Osteocyte (in vitro differentiated cells): ENCODE data around the gene CASP14. TPM values are rescaled to one million over a fixed set of nuclear protein-coding genes. Genes with fewer than 3 reads are reported as not detected.
A peak's percentile ranks its signal among the peaks of the same experiment; 100 is the strongest.

Experiments used
- DNase-seq: peaks from one replicate; pipeline ENCODE4 v3.0.0; 2021; ENCODE audit warnings: mixed read lengths; ENCODE audit not compliant: unreplicated experiment; ENCODE audit errors: extremely low spot score
- H3K27ac Mint-ChIP-seq: one replicate; pipeline ENCODE4 v1.8.0; 2021; ENCODE audit warnings: mild to moderate bottlenecking, mixed read lengths; ENCODE audit not compliant: unreplicated experiment
- H3K27me3 Mint-ChIP-seq: one replicate; pipeline ENCODE4 v1.8.0; 2021; ENCODE audit warnings: mixed read lengths; ENCODE audit not compliant: unreplicated experiment
- H3K36me3 Mint-ChIP-seq: one replicate; pipeline ENCODE4 v1.8.0; 2021; ENCODE audit warnings: mixed read lengths; ENCODE audit not compliant: unreplicated experiment
- H3K4me1 Mint-ChIP-seq: one replicate; pipeline ENCODE4 v1.8.0; 2021; ENCODE audit warnings: mixed read lengths; ENCODE audit not compliant: unreplicated experiment
- H3K4me3 Mint-ChIP-seq: one replicate; pipeline ENCODE4 v1.8.0; 2021; ENCODE audit warnings: mild to moderate bottlenecking, moderate library complexity, mixed read lengths; ENCODE audit not compliant: unreplicated experiment
- H3K9me3 Mint-ChIP-seq: one replicate; pipeline ENCODE4 v1.8.0; 2021; ENCODE audit warnings: mixed read lengths; ENCODE audit not compliant: unreplicated experiment
- total RNA-seq: library from RNA; stranded (reverse); gene quantifications from 2 replicates; pipeline ENCODE4 v1.2.1, GENCODE V29; 2021
- TF ChIP-seq, protein P1 (sequence below): fragments of 200-600 bp; sonication (generic); IDR thresholded peaks from 2 replicates; pipeline ENCODE4 v1.5.0; 2021; ENCODE audit warnings: antibody characterized with exemption, mild to moderate bottlenecking, moderate library complexity

The CASP14 gene
- total RNA-seq, 1 donor from 2014 or later: not detected

DNA sequence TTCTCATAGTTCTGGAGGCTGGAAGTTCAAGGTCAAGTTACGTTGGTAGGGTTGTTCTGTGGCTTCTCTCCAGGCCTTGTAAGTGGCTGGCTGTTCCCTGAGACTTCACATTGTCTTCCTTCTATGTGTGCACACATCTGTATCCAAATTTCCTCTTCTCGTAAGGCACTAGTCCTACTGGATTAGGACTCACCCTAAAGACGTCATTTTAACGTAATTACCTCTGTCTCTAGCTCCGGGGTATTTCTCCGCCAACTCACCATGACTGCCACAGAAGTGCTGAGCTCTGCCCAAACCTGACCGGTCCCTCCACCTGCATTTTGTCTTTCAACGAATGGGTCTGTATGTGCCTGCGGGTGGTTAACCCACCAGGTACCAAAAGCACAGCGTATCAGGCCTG, 49.2 kb downstream of the CASP14 start:
- TF ChIP-seq, protein P1, sequence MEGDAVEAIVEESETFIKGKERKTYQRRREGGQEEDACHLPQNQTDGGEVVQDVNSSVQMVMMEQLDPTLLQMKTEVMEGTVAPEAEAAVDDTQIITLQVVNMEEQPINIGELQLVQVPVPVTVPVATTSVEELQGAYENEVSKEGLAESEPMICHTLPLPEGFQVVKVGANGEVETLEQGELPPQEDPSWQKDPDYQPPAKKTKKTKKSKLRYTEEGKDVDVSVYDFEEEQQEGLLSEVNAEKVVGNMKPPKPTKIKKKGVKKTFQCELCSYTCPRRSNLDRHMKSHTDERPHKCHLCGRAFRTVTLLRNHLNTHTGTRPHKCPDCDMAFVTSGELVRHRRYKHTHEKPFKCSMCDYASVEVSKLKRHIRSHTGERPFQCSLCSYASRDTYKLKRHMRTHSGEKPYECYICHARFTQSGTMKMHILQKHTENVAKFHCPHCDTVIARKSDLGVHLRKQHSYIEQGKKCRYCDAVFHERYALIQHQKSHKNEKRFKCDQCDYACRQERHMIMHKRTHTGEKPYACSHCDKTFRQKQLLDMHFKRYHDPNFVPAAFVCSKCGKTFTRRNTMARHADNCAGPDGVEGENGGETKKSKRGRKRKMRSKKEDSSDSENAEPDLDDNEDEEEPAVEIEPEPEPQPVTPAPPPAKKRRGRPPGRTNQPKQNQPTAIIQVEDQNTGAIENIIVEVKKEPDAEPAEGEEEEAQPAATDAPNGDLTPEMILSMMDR: no peak
- Mint-ChIP-seq H3K27me3 (no peaks in the 10 kb centered on the region), H3K36me3 (no peaks in the 10 kb centered on the region), H3K27ac (no peak overlapping the region), H3K4me1 (peaks cover 2% of the 10 kb centered on the region), H3K9me3 (peaks cover 2% of the 10 kb centered on the region), H3K4me3 (no peak overlapping the region)
- DNase-seq: no peak

DNA sequence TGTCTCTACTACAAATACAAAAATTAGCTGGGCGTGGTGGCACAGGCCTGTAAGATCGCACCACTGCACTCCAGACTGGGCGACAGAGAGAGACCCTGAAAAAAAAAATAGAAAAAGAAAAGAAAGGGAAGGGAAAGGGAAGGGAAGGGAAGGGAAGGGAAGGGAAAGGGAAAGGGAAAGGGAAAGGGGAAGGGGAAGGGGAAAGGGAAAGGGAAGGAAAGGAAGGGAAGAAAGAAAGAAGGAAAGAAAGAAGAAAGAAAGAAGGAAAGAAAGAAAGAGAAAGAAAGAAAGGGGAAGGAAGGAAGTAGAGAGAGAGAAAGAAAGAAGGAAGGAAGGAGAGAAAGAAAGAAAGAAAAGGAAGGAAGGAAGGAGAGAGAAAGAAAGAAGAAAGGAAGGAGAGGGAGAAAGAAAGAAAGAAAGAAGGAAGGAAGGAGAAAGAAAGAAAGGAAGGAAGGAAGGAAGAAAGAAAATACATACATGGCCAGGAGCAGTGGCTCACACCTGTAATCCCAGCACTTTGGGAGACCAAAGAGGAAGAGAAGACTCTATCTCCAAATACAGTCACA, 49.8 kb downstream of the CASP14 start:
- no peaks in the 10 kb centered on the region for H3K36me3 Mint-ChIP-seq
- H3K27ac Mint-ChIP-seq: no peak overlapping the region
- peaks cover 2% of the 10 kb centered on the region for H3K4me1 Mint-ChIP-seq
- H3K9me3 Mint-ChIP-seq: peaks cover 5% of the 10 kb centered on the region
- TF ChIP-seq, protein P1: no peak
- no peak for DNase-seq
- no peak overlapping the region for H3K4me3 Mint-ChIP-seq
- H3K27me3 Mint-ChIP-seq: no peaks in the 10 kb centered on the region

DNA sequence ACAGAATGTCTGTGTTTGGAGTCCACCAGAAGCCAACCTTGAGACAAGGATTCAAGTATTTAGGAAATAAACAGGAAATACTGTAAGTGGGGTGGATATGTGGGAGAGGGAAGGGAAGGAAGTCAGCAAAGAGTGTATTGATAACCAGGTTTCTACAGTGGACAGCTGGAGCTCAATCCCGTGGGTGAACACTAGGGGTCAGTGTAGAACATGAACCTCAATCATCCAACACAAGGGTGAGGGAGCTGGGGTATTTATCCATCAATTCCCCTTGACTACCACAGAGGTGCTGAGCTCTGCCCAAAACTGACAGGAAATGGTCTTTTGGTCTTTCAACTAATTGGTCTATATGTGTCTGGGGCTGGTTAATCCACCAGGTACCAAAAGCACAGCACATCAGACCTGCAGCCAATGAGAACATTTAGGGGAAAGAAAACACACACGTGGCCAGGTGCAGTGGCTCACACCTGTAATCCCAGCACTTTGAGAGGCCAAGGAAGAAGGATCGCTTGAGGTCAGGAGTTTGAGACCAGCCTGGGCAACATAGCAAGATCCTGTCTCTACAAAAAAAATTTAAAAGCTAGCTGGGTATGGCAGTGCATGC, 52.3 kb downstream of the CASP14 start:
- H3K27ac Mint-ChIP-seq: no peak overlapping the region
- H3K36me3 Mint-ChIP-seq: no peaks in the 10 kb centered on the region
- H3K4me1 Mint-ChIP-seq: peaks cover 4% of the 10 kb centered on the region
- DNase-seq: no peak
- H3K9me3 Mint-ChIP-seq: peaks cover 10% of the 10 kb centered on the region
- H3K27me3 Mint-ChIP-seq: no peaks in the 10 kb centered on the region
- TF ChIP-seq, protein P1: peak; percentile 65
- H3K4me3 Mint-ChIP-seq: no peak overlapping the region

DNA sequence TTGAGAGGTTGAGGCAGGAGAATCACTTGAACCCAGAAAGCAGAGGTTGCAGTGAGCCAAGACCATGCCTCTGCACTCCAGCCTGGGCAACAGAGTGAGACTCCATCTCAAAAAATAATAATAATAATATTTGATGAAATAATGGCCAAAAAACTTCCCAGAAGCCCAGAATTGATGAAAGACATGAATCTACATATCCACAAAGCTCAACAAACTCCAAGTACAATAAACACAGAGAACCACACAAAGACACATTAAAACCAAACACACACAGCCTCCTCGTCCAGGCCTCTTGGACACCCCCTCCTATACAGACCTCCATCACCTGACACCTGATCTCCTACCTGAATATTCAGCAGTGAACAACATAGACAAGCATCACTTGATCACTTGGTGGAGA, 54.7 kb downstream of the CASP14 start:
- Mint-ChIP-seq H3K4me1 (peaks cover 15% of the 10 kb centered on the region), H3K27me3 (no peaks in the 10 kb centered on the region), H3K27ac (no peak overlapping the region), H3K36me3 (no peaks in the 10 kb centered on the region), H3K4me3 (no peak overlapping the region), H3K9me3 (peaks cover 10% of the 10 kb centered on the region)
- TF ChIP-seq, protein P1: no peak
- no peak for DNase-seq

DNA sequence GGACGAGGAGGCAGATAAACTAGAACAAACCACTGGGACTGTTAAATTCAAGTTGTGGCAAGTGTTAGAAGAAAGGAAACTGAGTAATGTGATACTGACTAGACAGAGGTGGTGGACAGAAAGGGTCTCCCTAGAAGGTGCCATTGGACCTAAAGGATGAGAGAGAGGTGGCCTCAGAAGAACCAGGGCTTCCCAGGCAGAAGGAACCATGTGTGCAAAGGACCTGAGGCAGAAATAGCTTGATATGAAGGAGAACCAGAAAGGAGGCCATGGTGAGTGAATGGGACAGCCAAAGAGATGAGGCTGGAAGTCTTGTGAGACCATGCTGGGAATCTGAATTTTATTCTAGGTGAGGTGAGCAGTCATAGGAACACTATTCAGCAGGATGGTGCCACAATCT, 55.1 kb downstream of the CASP14 start:
- H3K4me1 Mint-ChIP-seq: peaks cover 15% of the 10 kb centered on the region
- TF ChIP-seq, protein P1: no peak
- H3K4me3 Mint-ChIP-seq: no peak overlapping the region
- DNase-seq: no peak
- H3K9me3 Mint-ChIP-seq: peaks cover 10% of the 10 kb centered on the region
- no peaks in the 10 kb centered on the region for H3K27me3 Mint-ChIP-seq
- no peak overlapping the region for H3K27ac Mint-ChIP-seq
- H3K36me3 Mint-ChIP-seq: no peaks in the 10 kb centered on the region
